HCT116 (cell line): ENCODE data around the gene LRRFIP1.

Source experiments
- CTCF ChIP-seq, 3 experiments: fragments of 200-600 bp in 1 of 3; sonication (generic) in 1 of 3; IDR thresholded peaks in 2 of 3; conservative IDR thresholded peaks in 1 of 3; 2 replicates each; pipeline ENCODE4 v1.5.1; 2012 to 2017; ENCODE audit warnings: low read depth in 2 of 3, low read length in 2 of 3, antibody characterized with exemption in 1 of 3, borderline replicate concordance in 1 of 3, control low read depth in 1 of 3, mild to moderate bottlenecking in 1 of 3, mixed read lengths in 1 of 3, mixed run types in 1 of 3, moderate library complexity in 1 of 3; ENCODE audit not compliant: insufficient read depth in 1 of 3
- EGR1 ChIP-seq: IDR thresholded peaks from 2 replicates; pipeline ENCODE4 v1.6.1; 2012; ENCODE audit warnings: low read depth

- TF ChIP-seq CTCF (IDR thresholded peaks at IDR 0.05 in 2 of 3, conservative IDR thresholded peaks at IDR 0.05 in 1 of 3; ENCODE audit: borderline replicate concordance in 1 of 3, insufficient read depth in 1 of 3, low read depth in 2 of 3, low read length in 2 of 3) (no peak), EGR1 (no peak)
Observed at GRCh38 chr2:237664151-237664550, 36.8 kb downstream of the LRRFIP1 start.
